Measurements from ENCODE around the gene ADPRHL1.
"Not testable (repeated sequence)": the region's sequence is repeated elsewhere in the genome, so short reads cannot be mapped to it uniquely, and the experiment has no call there.

ADPRHL1 gene

GRCh38 chr13:113373811-113374485, 79.3 kb downstream of the ADPRHL1 start:
- H3K9me3 ChIP-seq (ENCODE audit: severe bottlenecking), result no peaks in the 10 kb centered on the region
- no peak overlapping the region for H3K27ac ChIP-seq (ENCODE audit: poor library complexity, severe bottlenecking)
- DNase-seq (ENCODE audit: low spot score) (no peak), ATAC-seq (ENCODE audit: low read depth) (no peak)
- no peak for TF ChIP-seq CTCF (IDR thresholded peaks at IDR 0.05; ENCODE audit: poor library complexity, severe bottlenecking)
- no peaks in the 10 kb centered on the region for H3K27me3 ChIP-seq (ENCODE audit: insufficient read depth, poor library complexity, severe bottlenecking)
- no peaks in the 10 kb centered on the region for H3K36me3 ChIP-seq (ENCODE audit: low read depth)
- no peaks in the 10 kb centered on the region for H3K4me1 ChIP-seq (ENCODE audit: insufficient read depth, poor library complexity, severe bottlenecking)
- H3K4me3 ChIP-seq (ENCODE audit: severe bottlenecking), result no peak overlapping the region

- H3K4me3 ChIP-seq (ENCODE audit: severe bottlenecking); H3K27me3 ChIP-seq (ENCODE audit: insufficient read depth, poor library complexity, severe bottlenecking); ATAC-seq (ENCODE audit: low read depth); DNase-seq (ENCODE audit: low spot score); H3K9me3 ChIP-seq (ENCODE audit: severe bottlenecking); H3K4me1 ChIP-seq (ENCODE audit: insufficient read depth, poor library complexity, severe bottlenecking); H3K36me3 ChIP-seq (ENCODE audit: low read depth); H3K27ac ChIP-seq (ENCODE audit: poor library complexity, severe bottlenecking): not testable (repeated sequence)
These were observed 81.6 kb downstream of the ADPRHL1 start for GRCh38 chr13:113371701-113372100.

- Histone ChIP-seq H3K4me3 (ENCODE audit: severe bottlenecking) (no peak overlapping the region), H3K36me3 (ENCODE audit: low read depth) (no peaks in the 10 kb centered on the region), H3K27me3 (ENCODE audit: insufficient read depth, poor library complexity, severe bottlenecking) (no peaks in the 10 kb centered on the region), H3K27ac (ENCODE audit: poor library complexity, severe bottlenecking) (no peak overlapping the region), H3K9me3 (ENCODE audit: severe bottlenecking) (no peaks in the 10 kb centered on the region), H3K4me1 (ENCODE audit: insufficient read depth, poor library complexity, severe bottlenecking) (no peaks in the 10 kb centered on the region)
- TF ChIP-seq CTCF (IDR thresholded peaks at IDR 0.05; ENCODE audit: poor library complexity, severe bottlenecking), result no peak
- ATAC-seq (ENCODE audit: low read depth) (no peak), DNase-seq (ENCODE audit: low spot score) (no peak)
These were observed 82.2 kb downstream of the ADPRHL1 start for GRCh38 chr13:113371061-113371460.

GRCh38 chr13:113369881-113370280, 83.4 kb downstream of the ADPRHL1 start:
- DNase-seq (ENCODE audit: low spot score), result no peak
- Histone ChIP-seq H3K36me3 (ENCODE audit: low read depth) (no peaks in the 10 kb centered on the region), H3K27me3 (ENCODE audit: insufficient read depth, poor library complexity, severe bottlenecking) (no peaks in the 10 kb centered on the region), H3K9me3 (ENCODE audit: severe bottlenecking) (no peaks in the 10 kb centered on the region), H3K4me1 (ENCODE audit: insufficient read depth, poor library complexity, severe bottlenecking) (no peaks in the 10 kb centered on the region), H3K27ac (ENCODE audit: poor library complexity, severe bottlenecking) (no peak overlapping the region), H3K4me3 (ENCODE audit: severe bottlenecking) (no peak overlapping the region)
- TF ChIP-seq CTCF (IDR thresholded peaks at IDR 0.05; ENCODE audit: poor library complexity, severe bottlenecking), result no peak
- no peak for ATAC-seq (ENCODE audit: low read depth)

- DNase-seq (ENCODE audit: low spot score) (no peak), ATAC-seq (ENCODE audit: low read depth) (no peak)
- Histone ChIP-seq H3K9me3 (ENCODE audit: severe bottlenecking) (no peaks in the 10 kb centered on the region), H3K4me1 (ENCODE audit: insufficient read depth, poor library complexity, severe bottlenecking) (no peaks in the 10 kb centered on the region), H3K27ac (ENCODE audit: poor library complexity, severe bottlenecking) (no peak overlapping the region), H3K27me3 (ENCODE audit: insufficient read depth, poor library complexity, severe bottlenecking) (no peaks in the 10 kb centered on the region), H3K36me3 (ENCODE audit: low read depth) (no peaks in the 10 kb centered on the region), H3K4me3 (ENCODE audit: severe bottlenecking) (no peak overlapping the region)
- TF ChIP-seq CTCF (IDR thresholded peaks at IDR 0.05; ENCODE audit: poor library complexity, severe bottlenecking), result no peak
These were observed 84.1 kb downstream of the ADPRHL1 start for GRCh38 chr13:113369189-113369588.

- H3K27me3 ChIP-seq (ENCODE audit: insufficient read depth, poor library complexity, severe bottlenecking); ATAC-seq (ENCODE audit: low read depth); H3K36me3 ChIP-seq (ENCODE audit: low read depth); DNase-seq (ENCODE audit: low spot score); H3K4me1 ChIP-seq (ENCODE audit: insufficient read depth, poor library complexity, severe bottlenecking); H3K27ac ChIP-seq (ENCODE audit: poor library complexity, severe bottlenecking); H3K4me3 ChIP-seq (ENCODE audit: severe bottlenecking); H3K9me3 ChIP-seq (ENCODE audit: severe bottlenecking): not testable (repeated sequence)
These were observed 84.9 kb downstream of the ADPRHL1 start for GRCh38 chr13:113368353-113368752.
